ENCODE measurements around the gene HAS3.
"Not testable (repeated sequence)": the region's sequence is repeated elsewhere in the genome, so short reads cannot be mapped to it uniquely, and the experiment has no call there.

DNA sequence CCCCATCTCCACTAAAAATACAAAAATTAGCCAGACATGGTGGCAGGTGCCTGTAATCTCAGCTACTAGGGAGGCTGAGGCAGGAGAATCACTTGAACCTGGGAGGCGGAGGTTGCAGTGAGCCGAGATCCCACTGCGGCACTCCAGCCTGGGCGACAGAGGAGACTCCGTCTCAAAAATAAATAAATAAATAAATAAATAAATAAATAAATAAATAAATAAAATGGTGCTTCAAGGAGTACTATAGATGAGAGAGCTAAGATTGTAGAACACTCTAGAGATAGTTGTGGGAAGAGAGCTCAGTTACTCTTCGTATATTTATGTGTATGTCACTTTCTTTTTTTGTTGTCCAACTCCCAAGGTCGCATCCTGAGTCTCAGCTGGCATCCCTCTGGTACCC lies 34.0 kb downstream of the HAS3 start:
- TF ChIP-seq EP300, POLR2A (IDR thresholded peaks at IDR 0.05): not testable (repeated sequence)
